WTC11 (cell line): ENCODE measurements around the gene SRC. TPM values are rescaled to one million over a fixed set of nuclear protein-coding genes. Genes with fewer than 3 reads are reported as not detected.

Experiments
- ATAC-seq: fragments of 200-7000 bp; cut with Tn5 transposase; 2 replicates; pipeline ENCODE4 v1.10.0; 2021; ENCODE audit warnings: mild to moderate bottlenecking, moderate library complexity
- CTCF ChIA-PET: fragments of 300-600 bp; sonication (Branson Sonifier 250); formaldehyde crosslinking; loops from one replicate; lab custom pipeline; 2021; ENCODE audit warnings: antibody characterized with exemption; lab: Charles Lee
- POLR2A ChIA-PET: fragments of 350-600 bp; sonication (Branson Sonifier 250); formaldehyde crosslinking; loops from one replicate; lab custom pipeline; 2021; ENCODE audit warnings: antibody characterized with exemption; lab: Charles Lee
- DNase-seq: peaks from one replicate; pipeline ENCODE4 v3.0.0; 2021; ENCODE audit warnings: low spot score
- H3K27ac Mint-ChIP-seq: 2 replicates; pipeline ENCODE4 v1.8.0; 2021; ENCODE audit warnings: mixed read lengths
- H3K27me3 Mint-ChIP-seq: 2 replicates; pipeline ENCODE4 v1.8.0; 2021; ENCODE audit warnings: low read depth, mild to moderate bottlenecking, moderate library complexity, mixed read lengths
- H3K36me3 Mint-ChIP-seq: 2 replicates; pipeline ENCODE4 v1.8.0; 2021; ENCODE audit warnings: mixed read lengths
- H3K4me1 Mint-ChIP-seq: 2 replicates; pipeline ENCODE4 v1.8.0; 2022; ENCODE audit warnings: mixed read lengths
- H3K4me3 Mint-ChIP-seq: 2 replicates; pipeline ENCODE4 v1.8.0; 2021; ENCODE audit warnings: mild to moderate bottlenecking, moderate library complexity, mixed read lengths
- H3K9me3 Mint-ChIP-seq: 2 replicates; pipeline ENCODE4 v1.8.0; 2021; ENCODE audit warnings: mixed read lengths
- CBFB ChIP-seq: sonication (generic); formaldehyde crosslinking; IDR thresholded peaks from 2 replicates; pipeline ENCODE4 v1.8.1; 2022; ENCODE audit warnings: mild to moderate bottlenecking, low read depth, missing genetic modification reagents
- CREM ChIP-seq: sonication (generic); formaldehyde crosslinking; IDR thresholded peaks from 2 replicates; pipeline ENCODE4 v1.8.1; 2022; ENCODE audit warnings: mild to moderate bottlenecking, missing genetic modification reagents, moderate library complexity
- ELF4 ChIP-seq: sonication (generic); formaldehyde crosslinking; IDR thresholded peaks from 2 replicates; pipeline ENCODE4 v1.8.1; 2022; ENCODE audit warnings: low read depth, mild to moderate bottlenecking, moderate library complexity, missing genetic modification reagents
- FOXJ3 ChIP-seq: sonication (generic); formaldehyde crosslinking; IDR thresholded peaks from 2 replicates; pipeline ENCODE4 v1.9.0; 2021; ENCODE audit warnings: missing genetic modification reagents, mild to moderate bottlenecking, borderline replicate concordance
- FOXP1 ChIP-seq: sonication (generic); formaldehyde crosslinking; IDR thresholded peaks from 2 replicates; pipeline ENCODE4 v1.8.0; 2022; ENCODE audit warnings: missing genetic modification reagents, mild to moderate bottlenecking, moderate library complexity, borderline replicate concordance
- GRHL2 ChIP-seq: fragments of 250-450 bp; sonication (Bioruptor Pico); IDR thresholded peaks from 2 replicates; pipeline ENCODE4 v1.8.0; 2022; ENCODE audit warnings: mild to moderate bottlenecking, moderate library complexity; ENCODE audit not compliant: insufficient replicate concordance, severe bottlenecking
- IRF2 ChIP-seq: sonication (generic); formaldehyde crosslinking; IDR thresholded peaks from 2 replicates; pipeline ENCODE4 v1.8.0; 2022; ENCODE audit warnings: low read depth, missing genetic modification reagents, borderline replicate concordance
- KAT7 ChIP-seq: sonication (generic); formaldehyde crosslinking; IDR thresholded peaks from 2 replicates; pipeline ENCODE4 v1.8.1; 2023; ENCODE audit warnings: missing genetic modification reagents, mild to moderate bottlenecking, borderline replicate concordance
- MYBL2 ChIP-seq: sonication (generic); formaldehyde crosslinking; IDR thresholded peaks from 2 replicates; pipeline ENCODE4 v1.8.1; 2023; ENCODE audit warnings: mild to moderate bottlenecking, moderate library complexity, missing genetic modification reagents
- NFATC4 ChIP-seq: fragments of 250-450 bp; sonication (Bioruptor Pico); IDR thresholded peaks from 2 replicates; pipeline ENCODE4 v1.9.0; 2021; ENCODE audit warnings: mild to moderate bottlenecking
- PRRX2 ChIP-seq: fragments of 250-450 bp; sonication (Bioruptor Pico); IDR thresholded peaks from 2 replicates; pipeline ENCODE4 v1.8.0; 2021; ENCODE audit warnings: mild to moderate bottlenecking
- RORB ChIP-seq: fragments of 250-450 bp; sonication (Bioruptor Pico); IDR thresholded peaks from 2 replicates; pipeline ENCODE4 v1.9.0; 2021; ENCODE audit warnings: mild to moderate bottlenecking
- ZNF121 ChIP-seq: sonication (generic); formaldehyde crosslinking; IDR thresholded peaks from 2 replicates; pipeline ENCODE4 v1.8.0; 2023; ENCODE audit warnings: missing genetic modification reagents
- ZNF219 ChIP-seq: sonication (generic); formaldehyde crosslinking; IDR thresholded peaks from 2 replicates; pipeline ENCODE4 v1.8.0; 2023; ENCODE audit warnings: missing genetic modification reagents, mild to moderate bottlenecking, borderline replicate concordance
- total RNA-seq: library from RNA; stranded (reverse); gene quantifications from 3 replicates; pipeline ENCODE4 v1.2.3, GENCODE V29; 2021
- TF ChIP-seq, protein P1 (sequence below): sonication (generic); formaldehyde crosslinking; IDR thresholded peaks from 2 replicates; pipeline ENCODE4 v1.8.1; 2023; ENCODE audit warnings: mild to moderate bottlenecking, moderate library complexity, missing genetic modification reagents
- TF ChIP-seq, protein P2 (sequence below): sonication (generic); formaldehyde crosslinking; IDR thresholded peaks from 2 replicates; pipeline ENCODE4 v1.8.1; 2023; ENCODE audit warnings: mild to moderate bottlenecking, missing genetic modification reagents
- TF ChIP-seq, protein P3 (sequence below): sonication (generic); formaldehyde crosslinking; IDR thresholded peaks from 2 replicates; pipeline ENCODE4 v1.8.1; 2023; ENCODE audit warnings: mild to moderate bottlenecking, missing genetic modification reagents
- TF ChIP-seq, protein P4 (sequence below): sonication (generic); formaldehyde crosslinking; IDR thresholded peaks from 2 replicates; pipeline ENCODE4 v1.8.1; 2022; ENCODE audit warnings: low read depth, mild to moderate bottlenecking, moderate library complexity, missing genetic modification reagents, borderline replicate concordance
- TF ChIP-seq, protein P5 (sequence below): sonication (generic); formaldehyde crosslinking; IDR thresholded peaks from 2 replicates; pipeline ENCODE4 v1.8.1; 2022; ENCODE audit warnings: low read depth, missing genetic modification reagents, borderline replicate concordance

Gene SRC
- total RNA-seq, 1 experiment from 2014 or later = 33.3 TPM

DNA sequence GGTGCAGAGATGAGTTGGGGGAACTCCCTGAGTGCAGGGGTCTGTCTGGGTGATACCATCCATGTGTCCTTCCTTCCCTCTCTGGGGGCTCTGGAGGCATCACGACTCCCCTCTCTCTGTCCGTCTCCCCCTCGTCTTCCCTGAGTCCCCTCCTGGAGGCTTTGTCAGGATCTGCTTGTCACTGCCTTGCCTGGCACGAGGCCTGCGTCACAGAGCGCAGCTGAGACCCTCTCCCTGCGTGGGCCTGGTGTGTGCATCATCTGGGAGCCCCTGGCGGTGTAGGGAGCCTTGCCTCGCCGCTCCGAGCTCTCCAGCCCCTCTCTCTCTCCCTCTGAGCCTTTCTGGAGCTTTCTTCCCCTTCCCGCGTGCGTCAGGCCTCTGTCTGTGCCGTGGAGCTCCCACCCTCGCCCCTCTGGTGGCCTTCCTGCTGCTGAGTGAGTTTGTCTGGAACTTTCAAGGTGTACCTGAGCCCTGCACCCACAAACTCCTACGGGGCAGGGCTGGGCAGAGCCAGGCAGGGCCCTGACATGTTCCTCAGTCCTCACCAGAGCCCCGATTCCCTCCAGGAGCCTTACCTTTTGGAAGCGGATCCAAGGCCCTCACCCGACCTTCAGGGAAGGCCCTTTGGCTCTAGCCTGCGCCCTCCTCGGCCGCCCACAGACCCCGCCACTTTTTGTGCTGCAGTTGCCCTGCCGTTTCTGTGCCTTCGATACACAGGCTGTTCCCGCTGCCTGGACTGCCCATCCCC lies 70.3 kb downstream of the SRC start:
- CTCF ChIA-PET = interaction anchor here (2.2 kb wide), 1 partner anchor 20 kb away, joined by 9 read pairs; no protein-coding TSS in a partner anchor
- POLR2A ChIA-PET = interaction anchor here (0.9 kb wide), 1 partner anchor 19 kb away, joined by 3 read pairs; no protein-coding TSS in a partner anchor

DNA sequence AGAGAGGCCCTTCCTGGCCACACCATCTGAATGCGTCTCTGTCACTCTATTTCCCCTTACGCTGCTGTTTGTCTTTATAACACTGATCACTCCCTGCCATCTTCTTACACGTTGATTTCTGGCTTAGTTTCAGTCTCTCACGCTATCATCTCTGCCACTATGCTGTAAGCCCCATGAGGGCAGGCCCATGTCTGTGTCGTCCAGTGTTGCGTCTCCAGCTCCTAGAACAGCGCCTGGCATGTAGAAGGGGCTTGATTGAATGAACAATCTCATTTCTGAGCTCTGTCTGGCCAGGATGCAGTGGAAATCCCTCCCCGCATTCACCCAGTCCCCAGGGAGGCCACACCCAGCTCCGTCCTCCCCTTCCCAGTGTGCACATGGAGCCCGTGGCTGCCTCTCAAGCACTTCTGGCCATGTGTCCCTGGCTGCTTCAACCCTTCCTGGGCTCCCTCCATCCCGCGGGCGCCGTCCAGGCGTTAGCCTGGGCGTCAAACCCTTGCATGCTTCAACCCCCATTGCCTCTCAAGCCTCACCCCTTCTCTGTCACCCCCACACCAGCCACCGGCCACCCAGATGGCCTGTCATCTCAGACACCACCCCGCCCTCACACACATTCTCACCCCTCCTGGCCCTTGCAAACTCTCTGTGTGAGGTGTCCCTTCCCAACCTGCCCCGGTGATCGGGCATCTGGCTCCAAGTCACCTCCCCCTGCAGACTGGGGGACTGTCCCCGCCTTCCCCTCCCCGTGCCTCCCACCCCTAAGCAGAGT lies 71.1 kb downstream of the SRC start:
- POLR2A ChIA-PET = no interaction called here
- Mint-ChIP-seq H3K4me3 (no peak overlapping the region), H3K9me3 (no peaks in the 10 kb centered on the region), H3K36me3 (no peaks in the 10 kb centered on the region), H3K27me3 (peaks cover 18% of the 10 kb centered on the region), H3K27ac (no peak overlapping the region; the same call in 1 of the 2 replicates), H3K4me1 (peaks cover 36% of the 10 kb centered on the region)
- ATAC-seq (no peak), DNase-seq (no peak)
- TF ChIP-seq, protein P1, sequence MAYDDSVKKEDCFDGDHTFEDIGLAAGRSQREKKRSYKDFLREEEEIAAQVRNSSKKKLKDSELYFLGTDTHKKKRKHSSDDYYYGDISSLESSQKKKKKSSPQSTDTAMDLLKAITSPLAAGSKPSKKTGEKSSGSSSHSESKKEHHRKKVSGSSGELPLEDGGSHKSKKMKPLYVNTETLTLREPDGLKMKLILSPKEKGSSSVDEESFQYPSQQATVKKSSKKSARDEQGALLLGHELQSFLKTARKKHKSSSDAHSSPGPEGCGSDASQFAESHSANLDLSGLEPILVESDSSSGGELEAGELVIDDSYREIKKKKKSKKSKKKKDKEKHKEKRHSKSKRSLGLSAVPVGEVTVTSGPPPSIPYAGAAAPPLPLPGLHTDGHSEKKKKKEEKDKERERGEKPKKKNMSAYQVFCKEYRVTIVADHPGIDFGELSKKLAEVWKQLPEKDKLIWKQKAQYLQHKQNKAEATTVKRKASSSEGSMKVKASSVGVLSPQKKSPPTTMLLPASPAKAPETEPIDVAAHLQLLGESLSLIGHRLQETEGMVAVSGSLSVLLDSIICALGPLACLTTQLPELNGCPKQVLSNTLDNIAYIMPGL (CRISPR knock-in tag) = no peak
- TF ChIP-seq CREM (no peak), MYBL2 (CRISPR knock-in tag) (no peak), IRF2 (no peak)
- TF ChIP-seq, protein P2, sequence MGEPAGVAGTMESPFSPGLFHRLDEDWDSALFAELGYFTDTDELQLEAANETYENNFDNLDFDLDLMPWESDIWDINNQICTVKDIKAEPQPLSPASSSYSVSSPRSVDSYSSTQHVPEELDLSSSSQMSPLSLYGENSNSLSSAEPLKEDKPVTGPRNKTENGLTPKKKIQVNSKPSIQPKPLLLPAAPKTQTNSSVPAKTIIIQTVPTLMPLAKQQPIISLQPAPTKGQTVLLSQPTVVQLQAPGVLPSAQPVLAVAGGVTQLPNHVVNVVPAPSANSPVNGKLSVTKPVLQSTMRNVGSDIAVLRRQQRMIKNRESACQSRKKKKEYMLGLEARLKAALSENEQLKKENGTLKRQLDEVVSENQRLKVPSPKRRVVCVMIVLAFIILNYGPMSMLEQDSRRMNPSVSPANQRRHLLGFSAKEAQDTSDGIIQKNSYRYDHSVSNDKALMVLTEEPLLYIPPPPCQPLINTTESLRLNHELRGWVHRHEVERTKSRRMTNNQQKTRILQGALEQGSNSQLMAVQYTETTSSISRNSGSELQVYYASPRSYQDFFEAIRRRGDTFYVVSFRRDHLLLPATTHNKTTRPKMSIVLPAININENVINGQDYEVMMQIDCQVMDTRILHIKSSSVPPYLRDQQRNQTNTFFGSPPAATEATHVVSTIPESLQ (CRISPR knock-in tag) = no peak
- CTCF ChIA-PET = interaction anchor here (0.7 to 2.2 kb wide), 2 partner anchors 20 to 79 kb away, joined by 3 to 9 read pairs; no protein-coding TSS in a partner anchor

More for the DNA sequence above, 70.3 kb downstream of the SRC start:
- Mint-ChIP-seq H3K4me1 (peaks cover 30% of the 10 kb centered on the region), H3K27me3 (peaks cover 18% of the 10 kb centered on the region), H3K27ac (no peak overlapping the region), H3K9me3 (no peaks in the 10 kb centered on the region), H3K4me3 (no peak overlapping the region), H3K36me3 (no peaks in the 10 kb centered on the region)
- DNase-seq (no peak), ATAC-seq (no peak)
- TF ChIP-seq, protein P3, sequence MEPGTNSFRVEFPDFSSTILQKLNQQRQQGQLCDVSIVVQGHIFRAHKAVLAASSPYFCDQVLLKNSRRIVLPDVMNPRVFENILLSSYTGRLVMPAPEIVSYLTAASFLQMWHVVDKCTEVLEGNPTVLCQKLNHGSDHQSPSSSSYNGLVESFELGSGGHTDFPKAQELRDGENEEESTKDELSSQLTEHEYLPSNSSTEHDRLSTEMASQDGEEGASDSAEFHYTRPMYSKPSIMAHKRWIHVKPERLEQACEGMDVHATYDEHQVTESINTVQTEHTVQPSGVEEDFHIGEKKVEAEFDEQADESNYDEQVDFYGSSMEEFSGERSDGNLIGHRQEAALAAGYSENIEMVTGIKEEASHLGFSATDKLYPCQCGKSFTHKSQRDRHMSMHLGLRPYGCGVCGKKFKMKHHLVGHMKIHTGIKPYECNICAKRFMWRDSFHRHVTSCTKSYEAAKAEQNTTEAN (CRISPR knock-in tag) = no peak
- TF ChIP-seq GRHL2 (no peak), ELF4 (CRISPR knock-in tag) (no peak)

DNA sequence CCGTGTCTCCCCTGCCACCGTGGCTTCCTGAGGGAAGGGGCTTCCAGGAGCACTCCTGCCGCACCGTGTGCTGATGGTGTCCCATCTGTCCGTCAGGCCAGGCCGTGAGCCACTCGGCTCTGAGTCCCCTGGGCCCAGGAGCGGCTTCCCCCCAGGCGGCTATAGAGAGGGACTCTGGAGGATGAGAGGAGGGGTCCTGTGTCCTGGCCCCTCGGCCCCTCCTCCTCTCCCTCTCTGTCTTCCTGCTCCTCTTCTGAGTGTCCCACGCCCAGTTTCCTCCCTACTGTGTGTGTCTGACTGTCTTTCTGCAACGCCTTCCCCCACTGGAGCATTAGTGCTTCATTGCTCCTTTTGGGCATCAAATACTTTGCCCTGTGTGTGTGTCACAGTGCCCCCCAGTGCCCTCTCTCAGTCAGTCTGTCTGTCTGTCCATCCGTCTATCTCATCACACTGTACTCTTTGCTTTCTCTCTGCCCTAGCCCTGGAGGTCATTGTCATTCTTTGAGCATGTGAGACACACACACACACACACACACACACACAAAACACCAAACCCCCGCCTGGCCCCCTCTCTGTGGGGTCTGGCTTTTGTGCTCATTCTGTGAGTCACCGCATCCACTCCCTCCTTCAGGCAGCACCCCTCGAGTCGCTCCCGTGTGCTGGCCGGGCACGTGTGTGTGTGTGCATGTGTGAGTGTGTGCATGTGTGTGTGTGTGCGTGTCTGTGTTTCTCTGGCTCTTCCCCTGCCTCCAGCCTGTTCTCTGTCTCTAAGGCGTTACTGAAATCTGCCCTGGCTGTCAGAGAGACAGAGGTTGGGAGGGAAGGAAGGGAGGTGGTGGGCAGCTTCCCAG lies 71.9 kb downstream of the SRC start:
- H3K27ac Mint-ChIP-seq = no peak overlapping the region
- POLR2A ChIA-PET = no interaction called here
- H3K36me3 Mint-ChIP-seq = no peaks in the 10 kb centered on the region
- CTCF ChIA-PET = interaction anchor here (0.7 to 2.2 kb wide), 2 partner anchors 21 to 78 kb away, joined by 3 to 9 read pairs; no protein-coding TSS in a partner anchor
- peaks cover 41% of the 10 kb centered on the region for H3K4me1 Mint-ChIP-seq
- no peak for ATAC-seq
- no peak for DNase-seq
- no peak overlapping the region for H3K4me3 Mint-ChIP-seq
- H3K9me3 Mint-ChIP-seq = no peaks in the 10 kb centered on the region
- peaks cover 18% of the 10 kb centered on the region for H3K27me3 Mint-ChIP-seq
- no peak for TF ChIP-seq GRHL2
- no peak for TF ChIP-seq RORB (CRISPR knock-in tag)
- TF ChIP-seq, protein P4, sequence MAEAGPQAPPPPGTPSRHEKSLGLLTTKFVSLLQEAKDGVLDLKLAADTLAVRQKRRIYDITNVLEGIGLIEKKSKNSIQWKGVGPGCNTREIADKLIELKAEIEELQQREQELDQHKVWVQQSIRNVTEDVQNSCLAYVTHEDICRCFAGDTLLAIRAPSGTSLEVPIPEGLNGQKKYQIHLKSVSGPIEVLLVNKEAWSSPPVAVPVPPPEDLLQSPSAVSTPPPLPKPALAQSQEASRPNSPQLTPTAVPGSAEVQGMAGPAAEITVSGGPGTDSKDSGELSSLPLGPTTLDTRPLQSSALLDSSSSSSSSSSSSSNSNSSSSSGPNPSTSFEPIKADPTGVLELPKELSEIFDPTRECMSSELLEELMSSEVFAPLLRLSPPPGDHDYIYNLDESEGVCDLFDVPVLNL (CRISPR knock-in tag) = no peak
- no peak for TF ChIP-seq ZNF121 (CRISPR knock-in tag)
- TF ChIP-seq FOXP1 (CRISPR knock-in tag) = no peak
- TF ChIP-seq FOXJ3 = no peak
- no peak for TF ChIP-seq NFATC4 (CRISPR knock-in tag)
- TF ChIP-seq, protein P5, sequence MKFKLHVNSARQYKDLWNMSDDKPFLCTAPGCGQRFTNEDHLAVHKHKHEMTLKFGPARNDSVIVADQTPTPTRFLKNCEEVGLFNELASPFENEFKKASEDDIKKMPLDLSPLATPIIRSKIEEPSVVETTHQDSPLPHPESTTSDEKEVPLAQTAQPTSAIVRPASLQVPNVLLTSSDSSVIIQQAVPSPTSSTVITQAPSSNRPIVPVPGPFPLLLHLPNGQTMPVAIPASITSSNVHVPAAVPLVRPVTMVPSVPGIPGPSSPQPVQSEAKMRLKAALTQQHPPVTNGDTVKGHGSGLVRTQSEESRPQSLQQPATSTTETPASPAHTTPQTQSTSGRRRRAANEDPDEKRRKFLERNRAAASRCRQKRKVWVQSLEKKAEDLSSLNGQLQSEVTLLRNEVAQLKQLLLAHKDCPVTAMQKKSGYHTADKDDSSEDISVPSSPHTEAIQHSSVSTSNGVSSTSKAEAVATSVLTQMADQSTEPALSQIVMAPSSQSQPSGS = no peak
- TF ChIP-seq CREM = no peak
- no peak for TF ChIP-seq ZNF219 (CRISPR knock-in tag)
- TF ChIP-seq CBFB (CRISPR knock-in tag) = no peak
- TF ChIP-seq PRRX2 = no peak
- no peak for TF ChIP-seq KAT7 (CRISPR knock-in tag)
